Neural cell (in vitro differentiated cells): ENCODE data around the gene TBPL2. TPM values are rescaled to one million over a fixed set of nuclear protein-coding genes. Genes with fewer than 3 reads are reported as not detected.

Experiments used
- H2AFZ ChIP-seq: fragments of 200-600, 300-800 bp; sonication (generic), shearing (Covaris generic); 2 replicates; pipeline ENCODE4 v1.6.0; 2014; ENCODE audit warnings: low read depth, mild to moderate bottlenecking, antibody characterized with exemption, low read length, moderate library complexity
- H3F3A ChIP-seq: fragments of 200-600 bp; shearing (Covaris generic); 2 replicates; pipeline ENCODE4 v1.6.1; 2016; ENCODE audit warnings: mild to moderate bottlenecking, moderate library complexity, mixed read lengths, antibody characterized with exemption, low read length; ENCODE audit not compliant: insufficient read depth, poor library complexity, severe bottlenecking
- H3K27ac ChIP-seq: fragments of 200-600, 300-800 bp; sonication (generic), shearing (Covaris generic); 2 replicates; pipeline ENCODE4 v1.5.1; 2014; ENCODE audit warnings: mild to moderate bottlenecking, low read length, moderate library complexity
- H3K27me3 ChIP-seq: fragments of 300-800, 200-600 bp; sonication (generic), shearing (Covaris generic); 2 replicates; pipeline ENCODE4 v1.6.0; 2014; ENCODE audit warnings: mild to moderate bottlenecking, low read depth, low read length, moderate library complexity; ENCODE audit not compliant: insufficient read depth
- H3K36me3 ChIP-seq: fragments of 300-800, 200-600 bp; sonication (generic), shearing (Covaris generic); 2 replicates; pipeline ENCODE4 v1.5.1; 2014; ENCODE audit warnings: mild to moderate bottlenecking, antibody characterized with exemption, low read length, moderate library complexity; ENCODE audit not compliant: insufficient read depth
- H3K4me2 ChIP-seq: fragments of 300-800, 200-600 bp; sonication (generic), shearing (Covaris generic); 2 replicates; pipeline ENCODE4 v1.6.0; 2014; ENCODE audit warnings: mild to moderate bottlenecking, low read length
- H3K4me3 ChIP-seq: fragments of 300-800, 200-600 bp; sonication (generic), shearing (Covaris generic); 2 replicates; pipeline ENCODE4 v1.5.1; 2014; ENCODE audit warnings: mild to moderate bottlenecking, low read length, moderate library complexity
- H3K79me2 ChIP-seq: fragments of 200-600 bp; shearing (Covaris generic); replicated peaks from 2 replicates; pipeline ENCODE4 v1.6.0; 2014; ENCODE audit warnings: mild to moderate bottlenecking, low read length, moderate library complexity; ENCODE audit not compliant: insufficient read depth
- H3K9ac ChIP-seq: fragments of 300-800, 200-600 bp; sonication (generic), shearing (Covaris generic); 2 replicates; pipeline ENCODE4 v1.6.1; 2016; ENCODE audit warnings: mild to moderate bottlenecking, low read length, mixed read lengths
- H3K9me2 ChIP-seq: fragments of 200-600 bp; shearing (Covaris generic); 2 replicates; pipeline ENCODE4 v1.6.1; 2016; ENCODE audit warnings: mild to moderate bottlenecking, low read length, mixed read lengths; ENCODE audit not compliant: insufficient read depth
- H3K9me3 ChIP-seq: fragments of 200-600, 300-800 bp; sonication (generic), shearing (Covaris generic); 2 replicates; pipeline ENCODE4 v1.6.1; 2016; ENCODE audit warnings: mild to moderate bottlenecking, mixed run types, low read length, moderate library complexity, mixed read lengths
- H4K20me1 ChIP-seq: fragments of 200-600 bp; shearing (Covaris generic); 2 replicates; pipeline ENCODE4 v1.6.1; 2016; ENCODE audit warnings: mild to moderate bottlenecking, mixed run types; ENCODE audit not compliant: insufficient read depth
- CTCF ChIP-seq: fragments of 450-650 bp; IDR thresholded peaks from 2 replicates; pipeline ENCODE4 v1.5.1; 2014; ENCODE audit warnings: antibody characterized with exemption, mild to moderate bottlenecking, moderate library complexity; ENCODE audit not compliant: poor library complexity, severe bottlenecking
- EP300 ChIP-seq: fragments of 450-650 bp; conservative IDR thresholded peaks from 2 replicates; pipeline ENCODE4 v1.6.1; 2014; ENCODE audit warnings: antibody characterized with exemption, mild to moderate bottlenecking, moderate library complexity; ENCODE audit not compliant: poor library complexity, severe bottlenecking
- EZH2 ChIP-seq: fragments of 200-600, 300-800 bp; shearing (Covaris generic), sonication (generic); IDR thresholded peaks from 2 replicates; pipeline ENCODE4 v1.6.1; 2014; ENCODE audit warnings: antibody characterized with exemption, low read length, borderline replicate concordance, mild to moderate bottlenecking; ENCODE audit not compliant: insufficient read depth, poor library complexity, severe bottlenecking
- MXI1 ChIP-seq: fragments of 450-650 bp; conservative IDR thresholded peaks from 2 replicates; pipeline ENCODE4 v1.6.1; 2014; ENCODE audit warnings: antibody characterized with exemption, mild to moderate bottlenecking; ENCODE audit not compliant: poor library complexity, severe bottlenecking
- POLR2AphosphoS5 ChIP-seq: IDR thresholded peaks from 2 replicates; pipeline ENCODE4 v1.6.1; 2012
- RAD21 ChIP-seq: fragments of 450-650 bp; conservative IDR thresholded peaks from 2 replicates; pipeline ENCODE4 v1.6.1; 2014; ENCODE audit warnings: antibody characterized with exemption, mild to moderate bottlenecking, moderate library complexity
- SMC3 ChIP-seq: fragments of 450-650 bp; conservative IDR thresholded peaks from 2 replicates; pipeline ENCODE4 v1.6.1; 2014; ENCODE audit warnings: antibody characterized with exemption, mild to moderate bottlenecking, moderate library complexity; ENCODE audit not compliant: poor library complexity
- TAF1 ChIP-seq: IDR thresholded peaks from 2 replicates; pipeline ENCODE4 v1.6.1; 2012; ENCODE audit warnings: low read depth
- polyA plus RNA-seq: library from polyadenylated mRNA; depleted of rRNA; stranded (reverse); fragments of >200 nt; gene quantifications from 2 replicates; pipeline ENCODE4 v1.2.3, GENCODE V29; 2014
- TF ChIP-seq, protein P1 (sequence below): IDR thresholded peaks from 2 replicates; pipeline ENCODE4 v1.6.1; 2012; ENCODE audit warnings: borderline replicate concordance

TBPL2 gene
- polyA plus RNA-seq, 1 donor from 2014 or later = not detected

- no peak overlapping the region for H3K4me2 ChIP-seq
- H3K9me2 ChIP-seq = no peaks in the 10 kb centered on the region
- no peaks in the 10 kb centered on the region for H3K9me3 ChIP-seq
- H3K27ac ChIP-seq = no peak overlapping the region
- H2AFZ ChIP-seq = no peak overlapping the region
- peaks cover 11% of the 10 kb centered on the region for H3K79me2 ChIP-seq
- no peak for TF ChIP-seq POLR2AphosphoS5
- TF ChIP-seq, protein P1, sequence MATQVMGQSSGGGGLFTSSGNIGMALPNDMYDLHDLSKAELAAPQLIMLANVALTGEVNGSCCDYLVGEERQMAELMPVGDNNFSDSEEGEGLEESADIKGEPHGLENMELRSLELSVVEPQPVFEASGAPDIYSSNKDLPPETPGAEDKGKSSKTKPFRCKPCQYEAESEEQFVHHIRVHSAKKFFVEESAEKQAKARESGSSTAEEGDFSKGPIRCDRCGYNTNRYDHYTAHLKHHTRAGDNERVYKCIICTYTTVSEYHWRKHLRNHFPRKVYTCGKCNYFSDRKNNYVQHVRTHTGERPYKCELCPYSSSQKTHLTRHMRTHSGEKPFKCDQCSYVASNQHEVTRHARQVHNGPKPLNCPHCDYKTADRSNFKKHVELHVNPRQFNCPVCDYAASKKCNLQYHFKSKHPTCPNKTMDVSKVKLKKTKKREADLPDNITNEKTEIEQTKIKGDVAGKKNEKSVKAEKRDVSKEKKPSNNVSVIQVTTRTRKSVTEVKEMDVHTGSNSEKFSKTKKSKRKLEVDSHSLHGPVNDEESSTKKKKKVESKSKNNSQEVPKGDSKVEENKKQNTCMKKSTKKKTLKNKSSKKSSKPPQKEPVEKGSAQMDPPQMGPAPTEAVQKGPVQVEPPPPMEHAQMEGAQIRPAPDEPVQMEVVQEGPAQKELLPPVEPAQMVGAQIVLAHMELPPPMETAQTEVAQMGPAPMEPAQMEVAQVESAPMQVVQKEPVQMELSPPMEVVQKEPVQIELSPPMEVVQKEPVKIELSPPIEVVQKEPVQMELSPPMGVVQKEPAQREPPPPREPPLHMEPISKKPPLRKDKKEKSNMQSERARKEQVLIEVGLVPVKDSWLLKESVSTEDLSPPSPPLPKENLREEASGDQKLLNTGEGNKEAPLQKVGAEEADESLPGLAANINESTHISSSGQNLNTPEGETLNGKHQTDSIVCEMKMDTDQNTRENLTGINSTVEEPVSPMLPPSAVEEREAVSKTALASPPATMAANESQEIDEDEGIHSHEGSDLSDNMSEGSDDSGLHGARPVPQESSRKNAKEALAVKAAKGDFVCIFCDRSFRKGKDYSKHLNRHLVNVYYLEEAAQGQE = no peak
- no peak for TF ChIP-seq SMC3
- TF ChIP-seq EZH2 = no peak
- TF ChIP-seq EP300 = no peak
- no peak for TF ChIP-seq TAF1
- no peak for TF ChIP-seq RAD21
- no peak for TF ChIP-seq CTCF
- TF ChIP-seq MXI1 = no peak
- no peaks in the 10 kb centered on the region for H3K27me3 ChIP-seq
- no peak overlapping the region for H3K9ac ChIP-seq
- no peaks in the 10 kb centered on the region for H3F3A ChIP-seq
- no peak overlapping the region for H3K4me3 ChIP-seq
- H4K20me1 ChIP-seq = no peaks in the 10 kb centered on the region
- H3K36me3 ChIP-seq = no peaks in the 10 kb centered on the region
Observed at GRCh38 chr14:55398679-55399078, 41.7 kb downstream of the TBPL2 start.

- Histone ChIP-seq H3K9me2 (no peaks in the 10 kb centered on the region), H4K20me1 (no peaks in the 10 kb centered on the region), H3K79me2 (no peaks in the 10 kb centered on the region), H3K27ac (no peak overlapping the region), H3K27me3 (no peaks in the 10 kb centered on the region), H3K36me3 (no peaks in the 10 kb centered on the region), H3K9ac (no peak overlapping the region), H3K4me3 (no peak overlapping the region), H3K4me2 (no peak overlapping the region), H3K9me3 (no peaks in the 10 kb centered on the region), H2AFZ (no peak overlapping the region), H3F3A (no peaks in the 10 kb centered on the region)
- TF ChIP-seq TAF1 (no peak), SMC3 (no peak), EZH2 (no peak), POLR2AphosphoS5 (no peak)
- TF ChIP-seq, protein P1 = no peak
Observed at GRCh38 chr14:55389330-55389729, 51.1 kb downstream of the TBPL2 start.
